IMR-90 (cell line): ENCODE data around the gene MGRN1. TPM values are rescaled to one million over a fixed set of nuclear protein-coding genes. Genes with fewer than 3 reads are reported as not detected.

ENCODE experiments used
- ATAC-seq: fragments of 200-7000 bp; cut with Tn5 transposase; 2 replicates; pipeline ENCODE4 v1.9.1; 2020; ENCODE audit warnings: low read depth, mild to moderate bottlenecking, moderate library complexity
- BruUV-seq: library from RNA; stranded (reverse); fragments of 400-500 nt; replicated peaks from 2 replicates; lab custom pipeline; 2021; lab: Mats Ljungman, UMichigan
- CTCF ChIA-PET: fragments of 300-600 bp; formaldehyde crosslinking; extraction: SDS; loops from one replicate; lab custom pipeline; 2021; ENCODE audit warnings: antibody characterized with exemption; lab: Yijun Ruan, JAX
- POLR2A ChIA-PET: fragments of 300-600 bp; sonication (Branson Sonifier 250); formaldehyde crosslinking; loops from one replicate; lab custom pipeline; 2022; ENCODE audit warnings: antibody characterized with exemption; ENCODE audit not compliant: unreplicated experiment; lab: Charles Lee
- DNase-seq: peaks from one replicate; pipeline ENCODE4 v3.0.0; 2013
- H2AFZ ChIP-seq: replicated peaks from 2 replicates; pipeline ENCODE3; 2013; ENCODE audit warnings: low read length, mild to moderate bottlenecking; ENCODE audit not compliant: poor library complexity
- H2AK5ac ChIP-seq: 2 replicates; pipeline ENCODE4 v1.6.1; 2013; ENCODE audit warnings: low read depth, low read length, inconsistent platforms
- H2AK9ac ChIP-seq: replicated peaks from 2 replicates; pipeline ENCODE3; 2013; ENCODE audit warnings: mild to moderate bottlenecking, low read depth, low read length, moderate library complexity; ENCODE audit not compliant: poor library complexity
- H2BK120ac ChIP-seq: 2 replicates; pipeline ENCODE4 v1.6.1; 2013; ENCODE audit warnings: low read depth, low read length, inconsistent platforms
- H2BK15ac ChIP-seq: 3 replicates; pipeline ENCODE4 v1.6.1; 2013; ENCODE audit warnings: low read depth, low read length, inconsistent platforms
- H2BK20ac ChIP-seq: 2 replicates; pipeline ENCODE4 v1.6.1; 2013; ENCODE audit warnings: low read depth, mild to moderate bottlenecking, inconsistent platforms, low read length, moderate library complexity
- H2BK5ac ChIP-seq: 2 replicates; pipeline ENCODE4 v1.6.1; 2013; ENCODE audit warnings: mild to moderate bottlenecking, low read depth, low read length, inconsistent platforms; ENCODE audit not compliant: poor library complexity, severe bottlenecking
- H3K14ac ChIP-seq: replicated peaks from 2 replicates; pipeline ENCODE4 v1.6.1; 2013; ENCODE audit warnings: low read depth, low read length, inconsistent platforms
- H3K18ac ChIP-seq: 2 replicates; pipeline ENCODE4 v1.6.1; 2013; ENCODE audit warnings: low read depth, low read length, control low read depth
- H3K23ac ChIP-seq: 2 replicates; pipeline ENCODE4 v1.6.1; 2013; ENCODE audit warnings: low read depth, low read length, inconsistent platforms
- H3K27ac ChIP-seq: 2 replicates; pipeline ENCODE4 v1.5.1; 2013; ENCODE audit warnings: mild to moderate bottlenecking, control low read depth, low read length; ENCODE audit not compliant: insufficient read depth
- H3K27me3 ChIP-seq: 2 replicates; pipeline ENCODE4 v1.6.1; 2013; ENCODE audit warnings: low read length; ENCODE audit not compliant: control insufficient read depth, insufficient read depth
- H3K36me3 ChIP-seq: 2 replicates; pipeline ENCODE4 v1.6.1; 2013; ENCODE audit warnings: low read length, mixed read lengths; ENCODE audit not compliant: control insufficient read depth, insufficient read depth
- H3K4ac ChIP-seq: 2 replicates; pipeline ENCODE4 v1.6.1; 2013; ENCODE audit warnings: low read depth, low read length, inconsistent platforms
- H3K4me1 ChIP-seq: 2 replicates; pipeline ENCODE4 v1.6.1; 2013; ENCODE audit warnings: low read length, mixed read lengths; ENCODE audit not compliant: control insufficient read depth, insufficient read depth
- H3K4me2 ChIP-seq: 2 replicates; pipeline ENCODE4 v1.6.1; 2013; ENCODE audit warnings: low read depth, mild to moderate bottlenecking, control low read depth, low read length, moderate library complexity
- H3K4me3 ChIP-seq: 2 replicates; pipeline ENCODE4 v1.5.1; 2013; ENCODE audit warnings: low read depth, mild to moderate bottlenecking, control low read depth, low read length, moderate library complexity; ENCODE audit not compliant: insufficient read depth
- H3K56ac ChIP-seq: 2 replicates; pipeline ENCODE4 v1.6.1; 2013; ENCODE audit warnings: low read length, inconsistent platforms; ENCODE audit not compliant: insufficient read depth; ENCODE audit errors: extremely low read depth
- H3K79me1 ChIP-seq, 2 experiments: 2 replicates each; pipeline ENCODE4 v1.6.1; 2013; ENCODE audit warnings: low read length in 2 of 2, inconsistent platforms in 1 of 2, low read depth in 1 of 2
- H3K9ac ChIP-seq: 2 replicates; pipeline ENCODE4 v1.6.1; 2013; ENCODE audit warnings: low read depth, low read length, control low read depth
- H3K9me1 ChIP-seq: 2 replicates; pipeline ENCODE4 v1.6.1; 2013; ENCODE audit warnings: low read length, inconsistent platforms; ENCODE audit not compliant: insufficient read depth
- H3K9me3 ChIP-seq: 2 replicates; pipeline ENCODE4 v1.6.1; 2013; ENCODE audit warnings: low read length; ENCODE audit not compliant: control insufficient read depth, insufficient read depth
- H4K20me1 ChIP-seq: 2 replicates; pipeline ENCODE4 v1.6.1; 2013; ENCODE audit warnings: low read length, inconsistent platforms; ENCODE audit not compliant: insufficient read depth
- H4K5ac ChIP-seq: 2 replicates; pipeline ENCODE4 v1.6.1; 2013; ENCODE audit warnings: mild to moderate bottlenecking, low read depth, low read length, control low read depth
- H4K8ac ChIP-seq, 2 experiments: 2 replicates each; pipeline ENCODE4 v1.6.1; 2013; ENCODE audit warnings: low read depth in 2 of 2, low read length in 2 of 2, control low read depth in 1 of 2, inconsistent platforms in 1 of 2
- H4K91ac ChIP-seq: 2 replicates; pipeline ENCODE4 v1.6.1; 2013; ENCODE audit warnings: low read depth, low read length, inconsistent platforms; ENCODE audit not compliant: insufficient read depth
- FOS ChIP-seq: fragments of 150-350 bp; IDR thresholded peaks from 2 replicates; pipeline ENCODE4 v1.6.1; 2016; ENCODE audit warnings: low read depth, low read length
- POLR2A ChIP-seq: IDR thresholded peaks from 2 replicates; pipeline ENCODE4 v1.6.1; 2012; ENCODE audit warnings: mild to moderate bottlenecking, low read depth, low read length
- RAD21 ChIP-seq: IDR thresholded peaks from 2 replicates; pipeline ENCODE4 v1.6.1; 2012; ENCODE audit warnings: low read length, improper control_type of control experiment
- WGBS, 2 experiments: methylation state at CpG; one replicate each; pipeline versions ENCODE4 v1.1.5 to v1.1.7; 2013; ENCODE audit warnings: missing lambda C conversion rate in 2 of 2; ENCODE audit not compliant: insufficient read length in 1 of 2; ENCODE audit errors: extremely low coverage in 2 of 2; 5-methylcytosine and 5-hydroxymethylcytosine counted together
- dilution Hi-C: fragments of 300-500 bp; cut with HindIII; formaldehyde crosslinking; loops from one replicate; pipeline ENCODE4 v1.14.3; 2018; ENCODE audit warnings: low sequenced_read_pairs; ENCODE audit not compliant: unreplicated experiment
- in situ Hi-C: fragments of 300-500 bp; cut with MboI; formaldehyde crosslinking; loops from 3 replicates; pipeline ENCODE4 v1.14.3; 2019; ENCODE audit warnings: low sequenced_read_pairs, inconsistent platforms, mixed read lengths
- intact Hi-C: fragments of 100-400 bp; cut with micrococcal nuclease; formaldehyde crosslinking; loops from 2 replicates; pipeline ENCODE4 v1.10.0; 2022
- polyA plus RNA-seq, 3 experiments: library from polyadenylated mRNA; depleted of rRNA; stranded (reverse); fragments of >200 nt; gene quantifications; 2 replicates each; pipeline ENCODE4 v1.2.3, GENCODE V29; 2012; ENCODE audit warnings: low replicate concordance in 1 of 3
- total RNA-seq: library from RNA; depleted of rRNA; stranded (reverse); fragments of >200 nt; gene quantifications from 2 replicates; pipeline ENCODE4 v1.2.3, GENCODE V29; 2012
- TF ChIP-seq, protein P1 (sequence below): conservative IDR thresholded peaks from 2 replicates; pipeline ENCODE4 v1.5.1; 2012; ENCODE audit warnings: mild to moderate bottlenecking, low read depth, low read length, improper control_type of control experiment
- TF ChIP-seq, protein P2 (sequence below): fragments of 150-350 bp; IDR thresholded peaks from 2 replicates; pipeline ENCODE4 v1.6.1; 2016; ENCODE audit warnings: low read depth, mild to moderate bottlenecking, low read length, moderate library complexity, borderline replicate concordance

Gene MGRN1
- total and polyA plus RNA-seq, 2 of the 4 experiments (the other 2 are of a cell fraction): 11.7 to 32.7 TPM

DNA sequence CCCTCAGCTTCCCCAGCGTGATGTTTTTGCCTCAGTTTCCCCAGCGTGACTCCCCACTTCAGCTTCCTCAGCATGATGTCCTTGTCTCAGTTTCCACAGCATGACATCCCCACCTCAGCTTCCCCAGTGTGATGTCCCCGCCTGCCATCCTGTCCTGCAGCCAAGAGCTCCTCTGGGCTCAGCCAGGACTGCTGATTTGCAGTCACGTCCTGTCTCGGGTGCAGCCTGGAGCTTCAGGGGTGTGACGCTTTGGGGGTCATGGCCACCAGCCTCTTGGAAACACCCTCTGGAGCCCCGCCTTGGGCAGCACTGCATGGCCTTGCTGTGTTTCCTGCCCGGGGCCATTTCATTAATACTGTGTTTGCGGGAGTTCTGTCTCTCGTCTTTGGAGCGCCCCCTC, 52.2 kb downstream of the MGRN1 start:
- peaks cover 6 to 25% of the 10 kb centered on the region in 2 experiments; a peak in 2 of 4 replicates for H3K79me1 ChIP-seq
- CTCF ChIA-PET: no interaction called here

More for the DNA sequence above, 52.2 kb downstream of the MGRN1 start:
- WGBS, 2 experiments: 90% methylated on average over 5 of the region's 11 CpGs; no CpG with 5 or more reads in 1 of the 2 experiments
- Histone ChIP-seq H3K36me3 (peaks cover 52% of the 10 kb centered on the region), H3K9ac (no peak overlapping the region), H4K20me1 (no peaks in the 10 kb centered on the region), H2AFZ (no peak overlapping the region), H3K4ac (no peak overlapping the region), H3K14ac (no peak overlapping the region), H2AK9ac (no peak overlapping the region), H2BK120ac (no peak overlapping the region), H3K56ac (no peak overlapping the region), H2AK5ac (no peak overlapping the region), H3K9me3 (no peaks in the 10 kb centered on the region), H3K4me3 (no peak overlapping the region), H4K8ac (no peak overlapping the region), H2BK5ac (no peak overlapping the region), H4K91ac (no peak overlapping the region), H2BK15ac (no peak overlapping the region), H4K5ac (no peak overlapping the region), H3K4me2 (no peak overlapping the region), H2BK20ac (no peak overlapping the region), H3K18ac (no peak overlapping the region), H3K27ac (no peak overlapping the region), H3K9me1 (no peaks in the 10 kb centered on the region), H3K4me1 (peaks cover 2% of the 10 kb centered on the region; the same call in 1 of the 2 replicates), H3K23ac (no peak overlapping the region), H3K27me3 (no peaks in the 10 kb centered on the region)
- ATAC-seq (no peak), DNase-seq (no peak)
- no TSS peak for BruUV-seq
- intact Hi-C loops (no loop called here), in situ Hi-C loops (no loop called here), dilution Hi-C loops (no loop called here)
- POLR2A ChIA-PET: no interaction called here
- TF ChIP-seq, protein P1, sequence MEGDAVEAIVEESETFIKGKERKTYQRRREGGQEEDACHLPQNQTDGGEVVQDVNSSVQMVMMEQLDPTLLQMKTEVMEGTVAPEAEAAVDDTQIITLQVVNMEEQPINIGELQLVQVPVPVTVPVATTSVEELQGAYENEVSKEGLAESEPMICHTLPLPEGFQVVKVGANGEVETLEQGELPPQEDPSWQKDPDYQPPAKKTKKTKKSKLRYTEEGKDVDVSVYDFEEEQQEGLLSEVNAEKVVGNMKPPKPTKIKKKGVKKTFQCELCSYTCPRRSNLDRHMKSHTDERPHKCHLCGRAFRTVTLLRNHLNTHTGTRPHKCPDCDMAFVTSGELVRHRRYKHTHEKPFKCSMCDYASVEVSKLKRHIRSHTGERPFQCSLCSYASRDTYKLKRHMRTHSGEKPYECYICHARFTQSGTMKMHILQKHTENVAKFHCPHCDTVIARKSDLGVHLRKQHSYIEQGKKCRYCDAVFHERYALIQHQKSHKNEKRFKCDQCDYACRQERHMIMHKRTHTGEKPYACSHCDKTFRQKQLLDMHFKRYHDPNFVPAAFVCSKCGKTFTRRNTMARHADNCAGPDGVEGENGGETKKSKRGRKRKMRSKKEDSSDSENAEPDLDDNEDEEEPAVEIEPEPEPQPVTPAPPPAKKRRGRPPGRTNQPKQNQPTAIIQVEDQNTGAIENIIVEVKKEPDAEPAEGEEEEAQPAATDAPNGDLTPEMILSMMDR: no peak
- TF ChIP-seq POLR2A (no peak), RAD21 (no peak), FOS (no peak)
- TF ChIP-seq, protein P2, sequence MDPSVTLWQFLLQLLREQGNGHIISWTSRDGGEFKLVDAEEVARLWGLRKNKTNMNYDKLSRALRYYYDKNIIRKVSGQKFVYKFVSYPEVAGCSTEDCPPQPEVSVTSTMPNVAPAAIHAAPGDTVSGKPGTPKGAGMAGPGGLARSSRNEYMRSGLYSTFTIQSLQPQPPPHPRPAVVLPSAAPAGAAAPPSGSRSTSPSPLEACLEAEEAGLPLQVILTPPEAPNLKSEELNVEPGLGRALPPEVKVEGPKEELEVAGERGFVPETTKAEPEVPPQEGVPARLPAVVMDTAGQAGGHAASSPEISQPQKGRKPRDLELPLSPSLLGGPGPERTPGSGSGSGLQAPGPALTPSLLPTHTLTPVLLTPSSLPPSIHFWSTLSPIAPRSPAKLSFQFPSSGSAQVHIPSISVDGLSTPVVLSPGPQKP: no peak
